Inferior parietal cortex (tissue), 1 donor: Measurements from ENCODE around the gene PPM1D.

Source experiments
- DNase-seq: peaks from one replicate; pipeline ENCODE4 v3.0.0-alpha.2; 2016; ENCODE audit errors: extremely low spot score

PPM1D gene

DNA sequence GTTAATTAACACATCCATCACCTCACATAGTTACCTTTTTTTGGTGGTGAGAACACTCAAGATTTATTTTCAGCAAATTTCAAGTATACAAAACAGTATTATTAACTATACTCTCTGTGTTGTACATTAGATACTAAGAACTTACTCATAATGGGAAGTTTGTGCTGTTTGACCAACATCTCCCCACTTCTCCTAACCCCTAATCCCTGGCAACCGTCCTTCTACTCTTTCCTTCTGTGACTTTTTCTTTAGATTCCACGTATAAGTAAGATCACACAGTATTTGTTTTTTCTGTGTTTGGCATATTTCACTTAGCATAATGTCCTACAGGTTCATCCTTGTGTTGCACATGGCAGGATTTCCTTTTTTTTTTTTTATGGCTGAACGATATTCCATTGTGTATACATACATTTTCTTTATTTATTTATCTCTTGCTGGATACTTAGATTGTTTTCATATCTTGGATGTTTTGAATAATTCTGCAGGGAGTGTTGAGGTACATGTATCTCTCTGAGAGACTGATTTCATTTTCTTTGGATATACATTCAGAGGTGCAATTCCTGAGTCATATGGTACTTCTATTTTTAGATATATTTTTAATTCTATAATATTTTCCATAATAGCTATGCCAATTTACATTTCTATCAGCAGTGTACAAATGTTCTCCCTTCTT is 19.0 kb downstream of the PPM1D start:
- DNase-seq = no peak

DNA sequence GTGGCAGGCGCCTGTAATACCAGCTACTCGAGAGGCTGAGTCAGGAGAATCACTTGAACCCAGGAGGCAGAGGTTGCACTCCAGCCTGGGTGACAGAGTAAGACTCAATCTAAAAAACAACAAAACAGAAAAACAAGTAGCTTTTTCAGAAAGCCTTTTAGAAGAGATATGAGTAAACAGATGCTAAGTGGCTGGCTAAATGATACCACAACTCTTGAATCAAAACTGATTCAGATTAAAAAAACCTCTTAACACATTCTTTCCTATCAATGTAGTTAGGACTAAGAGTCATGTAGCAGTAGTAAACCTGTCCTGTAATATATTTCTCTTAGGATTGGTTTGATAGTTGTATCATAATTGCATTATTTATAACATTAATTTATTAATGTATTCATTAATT is 23.0 kb downstream of the PPM1D start:
- DNase-seq = no peak

DNA sequence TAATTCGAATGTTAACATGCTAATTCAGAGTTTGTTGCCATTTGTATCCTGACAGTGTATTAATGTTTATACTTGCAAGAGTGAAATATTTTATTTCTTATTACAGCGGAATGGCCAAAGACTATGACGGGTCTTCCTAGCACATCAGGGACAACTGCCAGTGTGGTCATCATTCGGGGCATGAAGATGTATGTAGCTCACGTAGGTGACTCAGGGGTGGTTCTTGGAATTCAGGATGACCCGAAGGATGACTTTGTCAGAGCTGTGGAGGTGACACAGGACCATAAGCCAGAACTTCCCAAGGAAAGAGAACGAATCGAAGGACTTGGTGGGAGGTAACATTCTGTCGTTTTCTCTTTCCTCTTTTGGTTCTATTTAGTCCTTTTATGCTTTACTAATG is 23.4 kb downstream of the PPM1D start:
- DNase-seq = no peak

DNA sequence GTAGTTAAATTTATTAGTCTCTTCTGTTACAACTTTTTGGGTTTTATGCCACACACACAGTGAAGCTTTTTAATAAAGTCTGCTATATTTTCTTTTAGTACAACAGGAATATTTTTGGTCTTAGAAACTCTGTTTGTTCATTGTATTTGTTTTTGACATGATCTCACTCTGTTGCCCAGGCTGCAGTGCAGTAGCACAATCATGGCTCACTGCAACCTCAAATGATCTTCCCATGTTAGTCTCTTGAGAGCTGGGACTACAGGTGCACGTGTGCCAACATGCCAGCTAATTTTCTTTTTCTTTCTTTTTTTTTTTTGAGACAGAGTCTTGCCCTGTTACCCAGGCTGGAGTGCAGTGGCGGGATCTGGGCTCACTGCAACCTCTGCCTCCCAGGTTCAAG is 27.1 kb downstream of the PPM1D start:
- DNase-seq = no peak

GRCh38 chr17:60628252-60628889 is 28.4 kb downstream of the PPM1D start:
- DNase-seq = no peak

- no peak for DNase-seq
Measured at GRCh38 chr17:60629120-60629519, 29.1 kb downstream of the PPM1D start.

DNA sequence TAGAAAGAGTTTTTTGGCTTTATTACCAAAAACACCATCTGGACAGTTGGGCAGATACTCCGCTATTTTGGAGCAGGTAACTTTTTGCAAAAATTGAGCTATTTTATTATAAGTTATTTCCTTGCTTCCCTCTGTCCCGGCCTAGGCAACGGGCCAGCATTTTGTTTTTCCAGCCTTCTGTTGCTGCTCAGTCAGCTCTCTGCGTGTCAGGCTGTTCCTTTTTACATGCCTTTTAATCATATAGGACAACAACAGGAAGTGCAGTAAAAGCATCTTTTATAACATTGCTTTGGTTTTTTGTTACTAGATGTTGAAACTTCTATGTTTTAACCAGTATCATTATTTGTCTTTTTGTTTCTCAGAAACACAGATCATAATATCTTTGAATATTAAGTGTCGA is 30.4 kb downstream of the PPM1D start:
- DNase-seq = peak; percentile 47

GRCh38 chr17:60631119-60631518 is 31.1 kb downstream of the PPM1D start:
- no peak for DNase-seq

DNA sequence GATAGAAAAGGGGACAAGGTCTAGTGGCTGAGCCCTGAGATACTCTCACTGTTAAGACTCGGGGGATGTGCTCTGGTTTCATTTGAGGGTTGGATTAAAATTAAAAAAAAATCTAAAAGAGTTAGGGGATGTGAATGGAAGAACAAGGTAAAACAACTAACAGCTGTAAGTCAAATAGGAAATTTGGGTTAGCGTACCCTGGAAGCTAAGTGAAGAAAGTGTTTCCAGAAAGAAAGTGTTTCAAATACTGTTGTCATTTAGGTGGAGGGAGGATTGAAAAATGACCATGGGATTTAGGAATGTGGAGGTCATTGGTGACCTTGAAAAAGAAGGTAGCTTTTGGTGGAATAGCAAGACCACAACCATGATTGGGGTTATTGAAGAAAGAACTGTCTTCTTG is 37.7 kb downstream of the PPM1D start:
- DNase-seq = no peak

GRCh38 chr17:60639019-60639330 is 39.0 kb downstream of the PPM1D start:
- no peak for DNase-seq

- DNase-seq = no peak
Measured at GRCh38 chr17:60640503-60640902, 40.5 kb downstream of the PPM1D start.

DNA sequence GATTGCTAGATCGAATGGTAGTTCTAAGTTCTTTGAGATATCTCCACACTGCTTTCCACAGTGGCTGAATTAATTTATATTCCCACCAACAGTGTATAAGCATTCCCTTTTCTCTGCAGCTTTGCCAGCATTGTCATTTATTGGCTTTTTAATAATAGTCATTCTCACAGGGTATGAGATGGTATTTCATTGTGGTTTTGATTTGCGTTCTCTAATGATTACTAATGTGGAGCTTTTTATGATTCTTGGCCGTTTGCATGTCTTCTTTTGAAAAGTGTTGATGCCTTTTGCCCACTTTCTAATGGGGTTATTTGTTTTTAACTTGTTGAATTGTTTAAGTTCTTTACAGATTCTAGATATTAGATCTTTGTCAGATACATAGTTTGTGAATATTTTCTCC is 41.1 kb downstream of the PPM1D start:
- DNase-seq = no peak

- DNase-seq = peak; percentile 92
Measured at GRCh38 chr17:60641810-60642220, 41.8 kb downstream of the PPM1D start.

DNA sequence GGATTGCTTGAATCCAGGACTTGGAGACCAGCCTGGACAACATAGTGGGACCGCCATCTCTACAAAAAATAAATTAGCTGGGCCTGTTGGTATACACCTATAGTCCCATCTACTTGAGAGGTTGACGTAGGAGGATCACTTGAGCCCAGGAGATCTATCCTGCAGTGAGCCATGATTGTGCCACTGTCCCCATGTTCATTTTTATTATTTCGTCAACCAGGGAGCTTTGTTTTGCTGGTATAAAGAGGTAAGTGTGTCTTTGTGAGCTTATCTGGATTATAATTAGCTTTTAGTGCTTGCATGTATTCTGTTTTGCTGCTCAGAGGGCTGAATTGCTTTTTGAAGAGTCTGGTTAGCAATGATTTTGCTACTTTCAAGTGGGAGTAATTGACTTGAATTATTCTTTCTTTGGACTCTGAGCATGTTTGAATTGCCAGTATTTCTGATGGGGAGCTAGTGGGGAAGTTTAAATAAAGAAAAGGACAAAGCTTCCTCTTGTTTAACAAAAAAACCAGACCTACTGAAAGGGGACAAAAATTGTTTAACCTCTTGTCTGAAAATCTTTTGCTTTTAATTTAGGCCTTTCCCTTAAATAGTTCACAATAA is 46.0 kb downstream of the PPM1D start:
- no peak for DNase-seq

DNA sequence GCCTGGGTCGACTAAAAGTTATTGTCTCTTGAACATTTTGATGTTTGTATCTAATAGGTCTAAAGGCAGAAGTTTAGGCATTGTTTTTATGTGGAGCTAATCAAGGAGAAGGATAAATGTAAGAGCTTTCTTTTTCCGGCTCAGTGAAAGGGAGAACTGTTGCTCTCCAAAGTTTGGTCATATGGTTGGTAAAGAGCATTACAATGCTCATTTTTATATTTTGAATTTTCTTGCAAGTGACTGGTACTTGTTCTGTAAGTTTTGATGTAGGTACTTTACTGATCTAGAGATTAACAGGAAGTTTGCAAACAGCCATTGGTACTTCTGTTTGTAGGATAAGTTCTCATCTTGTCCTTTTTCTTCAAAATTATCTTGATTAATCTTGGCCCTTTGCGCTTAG is 46.7 kb downstream of the PPM1D start:
- no peak for DNase-seq

GRCh38 chr17:60647705-60648104 is 47.7 kb downstream of the PPM1D start:
- no peak for DNase-seq

GRCh38 chr17:60652454-60653247 is 52.7 kb downstream of the PPM1D start:
- DNase-seq = no peak

- DNase-seq = no peak
Measured at GRCh38 chr17:60653569-60653968, 53.6 kb downstream of the PPM1D start.

GRCh38 chr17:60656499-60656898 is 56.5 kb downstream of the PPM1D start:
- DNase-seq = no peak

DNA sequence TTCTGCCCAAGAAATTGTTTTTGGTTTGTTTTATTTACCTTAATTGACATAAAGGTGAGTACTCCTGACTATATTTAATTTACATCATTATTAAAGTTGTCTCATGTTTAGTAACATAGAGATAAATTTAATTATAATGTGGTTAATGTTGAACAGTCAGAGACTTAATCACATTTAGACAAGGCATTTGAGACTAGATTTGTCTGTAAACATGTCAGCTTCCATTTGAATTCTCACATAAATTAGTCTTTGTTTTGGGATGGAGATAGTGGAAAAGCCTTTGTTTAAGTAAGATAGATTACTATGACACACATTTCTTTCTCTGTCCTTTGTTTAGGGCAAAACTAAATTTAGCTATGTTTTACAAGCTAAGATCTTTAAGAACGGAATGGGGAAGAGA is 59.2 kb downstream of the PPM1D start:
- DNase-seq = no peak

DNA sequence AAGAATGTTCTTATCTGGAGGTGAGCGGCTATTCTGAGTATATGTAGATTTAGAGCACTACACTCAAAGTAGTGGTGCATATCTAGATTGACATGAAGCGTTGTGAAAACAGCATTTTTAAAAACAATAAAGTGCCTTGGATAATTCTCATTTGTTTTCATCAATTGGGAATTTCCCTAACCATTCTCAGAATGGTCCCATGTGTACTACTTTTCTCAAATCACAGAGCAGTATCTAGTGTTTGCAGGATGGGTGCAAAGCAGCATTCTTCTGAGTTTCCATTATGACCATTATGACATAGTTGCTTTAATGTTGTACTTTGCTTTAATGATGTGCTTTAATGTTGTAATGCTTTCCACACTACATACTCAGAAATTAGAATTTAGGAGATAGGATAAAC is 61.5 kb downstream of the PPM1D start:
- DNase-seq = no peak

- DNase-seq = no peak
Measured at GRCh38 chr17:60664022-60664421, 64.0 kb downstream of the PPM1D start.

- DNase-seq = no peak
Measured at GRCh38 chr17:60665602-60666001, 65.6 kb downstream of the PPM1D start.
